NT2/D1 (cell line): ENCODE data around the gene POM121L2.

Experiments used
- DNase-seq: peaks from one replicate; pipeline ENCODE4 v3.0.0-alpha.2; 2011; ENCODE audit warnings: low read depth, low spot score
- H3K27me3 ChIP-seq: 2 replicates; pipeline ENCODE4 v1.6.0; 2011; ENCODE audit warnings: mild to moderate bottlenecking; ENCODE audit not compliant: insufficient read length, insufficient read depth
- H3K36me3 ChIP-seq: 2 replicates; pipeline ENCODE4 v1.6.1; 2011; ENCODE audit warnings: mild to moderate bottlenecking, low read length, mixed read lengths; ENCODE audit not compliant: insufficient read depth, insufficient read length
- H3K4me1 ChIP-seq: 2 replicates; pipeline ENCODE4 v1.5.1; 2011; ENCODE audit not compliant: insufficient read depth, insufficient read length
- H3K4me3 ChIP-seq: 2 replicates; pipeline ENCODE4 v1.5.1; 2011; ENCODE audit warnings: low read depth; ENCODE audit not compliant: insufficient read length
- H3K9ac ChIP-seq: 2 replicates; pipeline ENCODE4 v1.6.0; 2011; ENCODE audit warnings: low read depth; ENCODE audit not compliant: insufficient read length
- H3K9me3 ChIP-seq: 2 replicates; pipeline ENCODE4 v1.5.1; 2011; ENCODE audit warnings: mild to moderate bottlenecking, low read length; ENCODE audit not compliant: insufficient read depth
- SUZ12 ChIP-seq: IDR thresholded peaks from 2 replicates; pipeline ENCODE4 v1.6.1; 2011; ENCODE audit not compliant: insufficient read length, insufficient read depth; ENCODE audit errors: extremely low read depth
- YY1 ChIP-seq: IDR thresholded peaks from 2 replicates; pipeline ENCODE4 v1.6.1; 2011; ENCODE audit not compliant: insufficient read length, insufficient read depth
- ZNF274 ChIP-seq: IDR thresholded peaks from 2 replicates; pipeline ENCODE4 v1.6.1; 2011; ENCODE audit warnings: mild to moderate bottlenecking, low read depth, low read length

The POM121L2 gene

GRCh38 chr6:27303613-27304272 lies 8.3 kb downstream of the POM121L2 start:
- H3K4me1 ChIP-seq = no peaks in the 10 kb centered on the region
- H3K27me3 ChIP-seq = no peaks in the 10 kb centered on the region
- DNase-seq = no peak
- TF ChIP-seq ZNF274 (no peak), YY1 (no peak), SUZ12 (no peak)
- no peaks in the 10 kb centered on the region for H3K9me3 ChIP-seq
- H3K36me3 ChIP-seq = no peaks in the 10 kb centered on the region
- no peak overlapping the region for H3K9ac ChIP-seq
- peak overlapping the region; percentile 33 for H3K4me3 ChIP-seq

DNA sequence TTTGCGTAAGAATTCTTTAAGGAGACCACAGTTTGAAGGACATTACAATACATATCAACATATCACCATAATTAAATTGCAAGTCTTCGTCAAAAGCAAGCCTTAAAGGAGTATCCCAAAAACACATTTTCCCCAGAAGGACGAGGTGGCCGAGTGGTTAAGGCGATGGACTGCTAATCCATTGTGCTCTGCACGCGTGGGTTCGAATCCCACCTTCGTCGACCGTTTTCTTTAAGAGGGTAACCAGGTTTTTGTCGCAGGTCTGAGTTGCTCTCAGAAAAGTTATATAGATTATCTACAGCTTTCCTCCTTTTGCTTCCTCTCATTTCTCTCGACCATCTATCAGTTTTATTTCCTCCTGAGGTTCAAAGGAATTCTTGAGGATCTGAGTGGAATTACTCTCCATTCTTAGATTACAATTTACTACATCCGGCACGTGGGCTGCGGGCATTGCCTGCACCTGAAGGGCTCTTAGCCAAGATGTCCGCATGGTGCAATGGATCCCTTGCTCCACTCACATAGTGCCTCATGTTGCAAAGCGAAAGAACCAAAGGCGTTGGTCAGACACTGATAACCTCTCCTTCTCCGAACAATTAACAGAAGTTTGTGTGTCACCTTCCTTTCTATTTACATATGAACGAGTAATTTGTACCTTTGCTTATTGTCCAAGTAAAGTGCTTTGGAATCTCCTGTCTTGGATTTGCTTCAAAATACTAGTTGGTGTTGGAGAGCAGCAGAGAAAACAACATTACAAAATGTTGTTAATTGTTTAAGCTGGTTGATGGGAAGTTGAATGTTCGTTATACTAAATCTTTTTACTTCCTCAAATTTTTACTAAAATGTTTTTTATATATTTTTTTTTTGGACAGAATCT lies 14.0 kb downstream of the POM121L2 start:
- DNase-seq = no peak
- Histone ChIP-seq H3K9ac (no peak overlapping the region), H3K36me3 (no peaks in the 10 kb centered on the region), H3K4me3 (peak overlapping the region; percentile 39), H3K9me3 (no peaks in the 10 kb centered on the region), H3K4me1 (no peaks in the 10 kb centered on the region), H3K27me3 (no peaks in the 10 kb centered on the region)
- TF ChIP-seq YY1 = no peak
- TF ChIP-seq ZNF274 = no peak
- TF ChIP-seq SUZ12 = no peak

GRCh38 chr6:27297484-27297856 lies 14.6 kb downstream of the POM121L2 start:
- no peaks in the 10 kb centered on the region for H3K9me3 ChIP-seq
- no peaks in the 10 kb centered on the region for H3K4me1 ChIP-seq
- H3K9ac ChIP-seq = no peak overlapping the region
- H3K36me3 ChIP-seq = no peaks in the 10 kb centered on the region
- no peak for TF ChIP-seq SUZ12
- no peak for TF ChIP-seq YY1
- no peak for TF ChIP-seq ZNF274
- H3K27me3 ChIP-seq = no peaks in the 10 kb centered on the region
- no peak for DNase-seq
- peak overlapping the region; percentile 39 for H3K4me3 ChIP-seq

DNA sequence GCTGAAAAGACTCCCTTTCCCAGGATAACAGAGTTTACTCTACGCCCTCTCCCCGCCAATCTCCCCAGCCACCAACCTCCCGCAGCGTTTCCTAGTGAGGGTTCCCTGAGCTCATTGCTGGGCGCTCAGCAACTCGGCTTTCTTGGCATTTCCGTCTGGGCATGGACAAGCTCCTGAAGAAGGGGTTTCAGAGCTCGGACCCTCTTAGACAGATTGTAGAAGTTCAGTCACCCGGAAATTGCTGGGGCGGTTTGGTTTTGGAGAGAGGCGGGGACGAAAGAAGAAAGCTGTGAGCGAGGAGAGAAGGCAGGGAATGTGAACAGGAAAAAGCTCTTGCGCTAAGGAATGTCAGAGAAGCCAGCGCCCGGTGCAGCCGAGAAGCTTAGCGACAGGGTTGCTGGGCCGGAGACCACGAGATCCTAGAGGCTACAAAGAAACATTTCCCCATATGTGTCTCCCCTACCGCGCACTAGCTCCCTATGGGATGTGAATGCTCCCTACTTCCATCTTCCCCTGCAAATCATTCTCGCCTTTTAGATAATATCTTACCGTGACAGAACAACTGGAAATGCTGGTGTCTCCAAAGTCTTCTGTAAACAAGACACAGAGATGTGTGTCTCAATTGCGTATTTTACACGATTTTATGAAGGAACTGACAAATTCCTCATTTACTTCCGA lies 15.8 kb downstream of the POM121L2 start:
- Histone ChIP-seq H3K27me3 (peaks cover 12% of the 10 kb centered on the region), H3K4me3 (peak overlapping the region; percentile 61), H3K9me3 (no peaks in the 10 kb centered on the region), H3K4me1 (no peaks in the 10 kb centered on the region), H3K9ac (peak overlapping the region; percentile 59), H3K36me3 (no peaks in the 10 kb centered on the region)
- no peak for TF ChIP-seq YY1
- no peak for TF ChIP-seq ZNF274
- TF ChIP-seq SUZ12 = no peak
- no peak for DNase-seq

GRCh38 chr6:27295301-27296079 lies 16.6 kb downstream of the POM121L2 start:
- H3K4me3 ChIP-seq = peak overlapping the region; percentile 61
- no peaks in the 10 kb centered on the region for H3K9me3 ChIP-seq
- no peak for TF ChIP-seq SUZ12
- no peak for TF ChIP-seq YY1
- no peak for TF ChIP-seq ZNF274
- H3K4me1 ChIP-seq = no peaks in the 10 kb centered on the region
- H3K36me3 ChIP-seq = no peaks in the 10 kb centered on the region
- H3K9ac ChIP-seq = peak overlapping the region; percentile 46
- DNase-seq = no peak
- H3K27me3 ChIP-seq = peaks cover 19% of the 10 kb centered on the region

DNA sequence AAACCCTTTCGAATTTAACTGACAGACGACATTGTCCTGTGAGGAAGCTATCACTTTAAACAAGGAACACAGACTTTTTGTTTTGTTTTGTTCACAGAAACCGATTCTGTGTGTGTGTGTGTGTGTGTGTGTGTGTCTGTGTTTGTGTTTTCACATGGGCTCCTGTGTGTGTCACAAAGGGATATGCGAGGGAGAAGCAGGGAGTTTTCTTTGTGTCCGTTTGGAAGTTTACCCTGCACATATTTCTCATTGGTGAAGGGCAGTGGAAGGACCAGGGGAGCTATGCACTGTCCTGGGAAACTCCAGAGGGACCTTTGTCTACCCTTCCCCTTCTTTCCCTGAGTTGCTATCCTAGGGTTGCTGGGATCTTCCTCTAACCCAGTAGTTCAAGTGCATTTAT lies 17.7 kb downstream of the POM121L2 start:
- H3K4me3 ChIP-seq = no peak overlapping the region
- H3K4me1 ChIP-seq = no peaks in the 10 kb centered on the region
- H3K9me3 ChIP-seq = no peaks in the 10 kb centered on the region
- peaks cover 30% of the 10 kb centered on the region for H3K27me3 ChIP-seq
- TF ChIP-seq ZNF274 = no peak
- TF ChIP-seq SUZ12 = no peak
- TF ChIP-seq YY1 = no peak
- DNase-seq = no peak
- no peaks in the 10 kb centered on the region for H3K36me3 ChIP-seq
- no peak overlapping the region for H3K9ac ChIP-seq
